DMS153 (cell line): ENCODE data around the gene CLTCL1.
"Not testable (repeated sequence)": the region's sequence is repeated elsewhere in the genome, so short reads cannot be mapped to it uniquely, and the experiment has no call there.

ENCODE experiments used
- DNase-seq: peaks from one replicate; lab custom pipeline; 2025; lab: John Stamatoyannopoulos, UW

Gene CLTCL1

GRCh38 chr22:19218541-19219233 lies 72.8 kb downstream of the CLTCL1 start:
- no peak for DNase-seq

GRCh38 chr22:19216579-19216978 lies 74.9 kb downstream of the CLTCL1 start:
- DNase-seq = no peak

GRCh38 chr22:19215360-19215759 lies 76.2 kb downstream of the CLTCL1 start:
- DNase-seq = no peak

GRCh38 chr22:19214078-19214473 lies 77.4 kb downstream of the CLTCL1 start:
- DNase-seq = no peak

- DNase-seq = no peak
These were observed 78.0 kb downstream of the CLTCL1 start for GRCh38 chr22:19213442-19214077.

- DNase-seq = no peak
These were observed 78.5 kb downstream of the CLTCL1 start for GRCh38 chr22:19213001-19213400.

- DNase-seq = no peak
These were observed 79.1 kb downstream of the CLTCL1 start for GRCh38 chr22:19212302-19212870.

GRCh38 chr22:19210188-19210587 lies 81.3 kb downstream of the CLTCL1 start:
- no peak for DNase-seq

- DNase-seq = no peak
These were observed 83.2 kb downstream of the CLTCL1 start for GRCh38 chr22:19208287-19208847.

GRCh38 chr22:19207884-19208283 lies 83.6 kb downstream of the CLTCL1 start:
- DNase-seq = no peak

GRCh38 chr22:19207401-19207808 lies 84.1 kb downstream of the CLTCL1 start:
- DNase-seq = no peak

- no peak for DNase-seq
These were observed 85.2 kb downstream of the CLTCL1 start for GRCh38 chr22:19206287-19206686.

- DNase-seq = no peak
These were observed 86.9 kb downstream of the CLTCL1 start for GRCh38 chr22:19204640-19205039.

GRCh38 chr22:19203834-19204233 lies 87.7 kb downstream of the CLTCL1 start:
- DNase-seq = no peak

GRCh38 chr22:19202799-19203186 lies 88.7 kb downstream of the CLTCL1 start:
- not testable (repeated sequence) for DNase-seq

GRCh38 chr22:19201869-19202798 lies 89.4 kb downstream of the CLTCL1 start:
- no peak for DNase-seq

GRCh38 chr22:19201130-19201868 lies 90.2 kb downstream of the CLTCL1 start:
- DNase-seq = no peak

- DNase-seq = no peak
These were observed 92.0 kb downstream of the CLTCL1 start for GRCh38 chr22:19199479-19199878.

GRCh38 chr22:19197997-19198865 lies 93.3 kb downstream of the CLTCL1 start:
- no peak for DNase-seq

- DNase-seq = no peak
These were observed 94.5 kb downstream of the CLTCL1 start for GRCh38 chr22:19196841-19197612.
